DOHH2 (cell line): ENCODE measurements around the gene SOWAHA.

Experiments used
- H3F3A ChIP-seq: fragments of 200-600 bp; sonication (generic), shearing (Covaris generic); 2 replicates; pipeline ENCODE4 v1.6.0; 2016; ENCODE audit warnings: antibody characterized with exemption, mild to moderate bottlenecking; ENCODE audit not compliant: control insufficient read depth, insufficient read depth
- H3K27ac ChIP-seq: fragments of 200-600 bp; sonication (generic); 2 replicates; pipeline ENCODE4 v1.5.1; 2014; ENCODE audit warnings: low read depth, mild to moderate bottlenecking, low read length, moderate library complexity
- H3K27me3 ChIP-seq: fragments of 200-600 bp; sonication (generic); 2 replicates; pipeline ENCODE4 v1.6.1; 2014; ENCODE audit warnings: mild to moderate bottlenecking, low read length, mixed read lengths; ENCODE audit not compliant: control insufficient read depth
- H3K36me3 ChIP-seq: fragments of 200-600 bp; sonication (generic); 2 replicates; pipeline ENCODE4 v1.6.1; 2014; ENCODE audit warnings: mild to moderate bottlenecking, low read length, moderate library complexity, mixed read lengths; ENCODE audit not compliant: control insufficient read depth
- H3K4me1 ChIP-seq: fragments of 200-600 bp; sonication (generic); 2 replicates; pipeline ENCODE4 v1.6.1; 2014; ENCODE audit warnings: mild to moderate bottlenecking, low read length, mixed read lengths; ENCODE audit not compliant: control insufficient read depth
- H3K4me2 ChIP-seq: fragments of 200-600 bp; sonication (generic); 2 replicates; pipeline ENCODE4 v1.6.0; 2014; ENCODE audit warnings: mild to moderate bottlenecking, low read length, moderate library complexity
- H3K4me3 ChIP-seq: fragments of 200-600 bp; sonication (generic); 2 replicates; pipeline ENCODE4 v1.5.1; 2014; ENCODE audit warnings: mild to moderate bottlenecking, low read length, mixed read lengths
- H3K79me2 ChIP-seq: fragments of 200-600 bp; sonication (generic); 2 replicates; pipeline ENCODE4 v1.6.1; 2014; ENCODE audit warnings: mild to moderate bottlenecking, low read length, mixed read lengths; ENCODE audit not compliant: control insufficient read depth
- H3K9me2 ChIP-seq: fragments of 200-600 bp; sonication (generic); replicated peaks from 2 replicates; pipeline ENCODE4 v1.6.1; 2014; ENCODE audit warnings: mild to moderate bottlenecking, low read length, mixed read lengths; ENCODE audit not compliant: control insufficient read depth
- H3K9me3 ChIP-seq: fragments of 200-600 bp; sonication (generic); 2 replicates; pipeline ENCODE4 v1.6.1; 2014; ENCODE audit warnings: antibody characterized with exemption, low read length, mixed read lengths; ENCODE audit not compliant: control insufficient read depth, insufficient read depth
- H4K20me1 ChIP-seq: fragments of 200-600 bp; sonication (generic); 2 replicates; pipeline ENCODE4 v1.6.0; 2014; ENCODE audit warnings: low read depth, mild to moderate bottlenecking, antibody characterized with exemption, low read length, moderate library complexity; ENCODE audit not compliant: control insufficient read depth, insufficient read depth
- CTCF ChIP-seq: fragments of 200-600 bp; sonication (generic); IDR thresholded peaks from one replicate; pipeline ENCODE4 v1.5.1; 2014; ENCODE audit warnings: antibody characterized with exemption, mild to moderate bottlenecking, low read depth, low read length; ENCODE audit not compliant: poor library complexity, severe bottlenecking
- EZH2phosphoT487 ChIP-seq: fragments of 200-600 bp; sonication (generic); IDR thresholded peaks from 2 replicates; pipeline ENCODE4 v1.6.1; 2017; ENCODE audit warnings: borderline replicate concordance, mild to moderate bottlenecking, antibody characterized with exemption, low read length, moderate library complexity, mixed read lengths

Gene SOWAHA

GRCh38 chr5:132778129-132778528 lies 35.0 kb upstream of the SOWAHA start:
- no peak overlapping the region for H3K4me3 ChIP-seq
- H3K27ac ChIP-seq, result no peak overlapping the region

GRCh38 chr5:132778856-132779255 lies 34.2 kb upstream of the SOWAHA start:
- Histone ChIP-seq H3K79me2 (no peaks in the 10 kb centered on the region), H3K9me2 (no peaks in the 10 kb centered on the region), H3F3A (peaks cover 8% of the 10 kb centered on the region; the same call in 1 of the 2 replicates), H3K9me3 (no peaks in the 10 kb centered on the region), H3K27me3 (peaks cover 68% of the 10 kb centered on the region), H3K27ac (no peak overlapping the region), H4K20me1 (no peaks in the 10 kb centered on the region), H3K4me1 (no peaks in the 10 kb centered on the region), H3K36me3 (no peaks in the 10 kb centered on the region), H3K4me2 (no peak overlapping the region), H3K4me3 (no peak overlapping the region)
- TF ChIP-seq CTCF (no peak), EZH2phosphoT487 (no peak)

More at GRCh38 chr5:132778129-132778528, 35.0 kb upstream of the SOWAHA start:
- TF ChIP-seq EZH2phosphoT487, result no peak
- TF ChIP-seq CTCF, result no peak
- no peaks in the 10 kb centered on the region for H3K36me3 ChIP-seq
- H3K9me2 ChIP-seq, result no peaks in the 10 kb centered on the region
- peaks cover 8% of the 10 kb centered on the region; the same call in 1 of the 2 replicates for H3F3A ChIP-seq
- no peak overlapping the region for H3K4me2 ChIP-seq
- no peaks in the 10 kb centered on the region for H3K79me2 ChIP-seq
- H3K9me3 ChIP-seq, result no peaks in the 10 kb centered on the region
- H4K20me1 ChIP-seq, result no peaks in the 10 kb centered on the region
- no peaks in the 10 kb centered on the region for H3K4me1 ChIP-seq
- peaks cover 65% of the 10 kb centered on the region for H3K27me3 ChIP-seq

GRCh38 chr5:132779961-132780360 lies 33.1 kb upstream of the SOWAHA start:
- Histone ChIP-seq H3K4me1 (no peaks in the 10 kb centered on the region), H3F3A (peaks cover 8% of the 10 kb centered on the region; the same call in 1 of the 2 replicates), H3K9me3 (no peaks in the 10 kb centered on the region), H3K36me3 (no peaks in the 10 kb centered on the region), H3K79me2 (no peaks in the 10 kb centered on the region), H3K4me3 (no peak overlapping the region), H3K27me3 (peaks cover 72% of the 10 kb centered on the region), H3K4me2 (no peak overlapping the region), H4K20me1 (no peaks in the 10 kb centered on the region), H3K9me2 (no peaks in the 10 kb centered on the region), H3K27ac (no peak overlapping the region)
- no peak for TF ChIP-seq EZH2phosphoT487
- no peak for TF ChIP-seq CTCF

GRCh38 chr5:132780577-132780976 lies 32.5 kb upstream of the SOWAHA start:
- no peak overlapping the region for H3K4me2 ChIP-seq
- no peaks in the 10 kb centered on the region for H3K4me1 ChIP-seq
- peaks cover 72% of the 10 kb centered on the region for H3K27me3 ChIP-seq
- no peak overlapping the region for H3K27ac ChIP-seq
- H3K79me2 ChIP-seq, result no peaks in the 10 kb centered on the region
- H3K9me2 ChIP-seq, result no peaks in the 10 kb centered on the region
- TF ChIP-seq CTCF (no peak), EZH2phosphoT487 (no peak)
- H3K36me3 ChIP-seq, result no peaks in the 10 kb centered on the region
- no peaks in the 10 kb centered on the region for H3K9me3 ChIP-seq
- no peaks in the 10 kb centered on the region for H4K20me1 ChIP-seq
- peaks cover 8% of the 10 kb centered on the region; the same call in 1 of the 2 replicates for H3F3A ChIP-seq
- no peak overlapping the region for H3K4me3 ChIP-seq
